ENCODE measurements around the gene GPR78. TPM values are rescaled to one million over a fixed set of nuclear protein-coding genes. Genes with fewer than 3 reads are reported as not detected.

Gene GPR78
- total and polyA plus RNA-seq, 7 donors = 0.04 to 0.28 TPM; not detected in 5

DNA sequence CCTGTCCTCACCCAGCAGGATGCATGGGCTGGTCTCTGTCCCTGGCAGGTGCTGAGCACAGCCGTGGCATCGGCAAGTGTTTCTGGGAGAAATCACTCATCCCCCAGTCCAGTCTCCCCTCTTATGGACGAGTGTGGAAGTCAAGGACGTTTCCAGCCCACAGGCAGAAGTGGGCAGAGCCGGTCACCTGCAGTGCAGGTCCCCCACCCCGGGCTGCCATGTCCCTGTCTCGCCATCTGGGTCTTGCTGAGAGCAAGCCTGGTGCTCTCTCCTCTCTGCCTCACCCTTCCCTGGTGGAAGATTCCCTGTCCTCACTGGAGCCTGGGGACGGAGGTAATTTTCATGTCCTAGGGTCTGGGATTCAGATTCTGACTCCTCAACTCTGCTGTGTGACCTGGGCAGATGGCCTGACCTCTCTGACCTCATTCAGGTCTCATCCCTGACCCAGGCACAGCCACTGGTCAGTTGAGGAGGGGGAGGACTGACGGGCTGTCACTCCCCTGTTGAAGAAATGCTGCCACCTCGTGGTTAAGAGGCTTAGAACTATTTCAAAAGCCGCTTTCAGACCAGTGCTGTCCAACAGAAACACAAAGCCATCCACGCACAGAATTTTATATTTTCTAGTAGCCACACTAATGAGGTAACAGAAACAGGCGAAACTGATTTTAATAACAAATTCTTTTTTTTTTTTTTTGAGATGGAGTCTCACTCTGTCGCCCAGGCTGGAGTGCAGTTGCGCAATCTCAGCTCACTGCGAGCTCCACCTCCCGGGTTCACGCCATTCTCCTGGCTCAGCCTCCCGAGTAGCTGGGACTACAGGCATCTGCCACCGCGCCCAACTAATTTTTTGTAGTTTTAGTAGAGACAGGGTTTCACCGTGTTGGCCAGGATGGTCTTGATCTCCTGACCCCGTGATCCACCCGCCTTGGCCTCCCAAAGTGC, 14.2 kb downstream of the GPR78 start:
- WGBS, 2 donors = 39 to 56% methylated on average over 24 of the region's 24 CpGs
- Histone ChIP-seq H3K27me3 (peaks cover 13 to 41% (median 32%) of the 10 kb centered on the region in 3 donors), H3K9me3 (no peaks in the 10 kb centered on the region), H3K4me1 (peaks cover 0 to 23% (median 22%) of the 10 kb centered on the region in 4 donors), H3K4me3 (no peak overlapping the region), H3K36me3 (no peaks in the 10 kb centered on the region), H3K27ac (no peak overlapping the region)
- DNase-seq = no peak
- TF ChIP-seq POLR2A (IDR thresholded peaks at IDR 0.05) = no peak
- no peak for TF ChIP-seq EP300 (IDR thresholded peaks at IDR 0.05)
- TF ChIP-seq POLR2AphosphoS5 (IDR thresholded peaks at IDR 0.05) = no peak
- TF ChIP-seq, protein P1, sequence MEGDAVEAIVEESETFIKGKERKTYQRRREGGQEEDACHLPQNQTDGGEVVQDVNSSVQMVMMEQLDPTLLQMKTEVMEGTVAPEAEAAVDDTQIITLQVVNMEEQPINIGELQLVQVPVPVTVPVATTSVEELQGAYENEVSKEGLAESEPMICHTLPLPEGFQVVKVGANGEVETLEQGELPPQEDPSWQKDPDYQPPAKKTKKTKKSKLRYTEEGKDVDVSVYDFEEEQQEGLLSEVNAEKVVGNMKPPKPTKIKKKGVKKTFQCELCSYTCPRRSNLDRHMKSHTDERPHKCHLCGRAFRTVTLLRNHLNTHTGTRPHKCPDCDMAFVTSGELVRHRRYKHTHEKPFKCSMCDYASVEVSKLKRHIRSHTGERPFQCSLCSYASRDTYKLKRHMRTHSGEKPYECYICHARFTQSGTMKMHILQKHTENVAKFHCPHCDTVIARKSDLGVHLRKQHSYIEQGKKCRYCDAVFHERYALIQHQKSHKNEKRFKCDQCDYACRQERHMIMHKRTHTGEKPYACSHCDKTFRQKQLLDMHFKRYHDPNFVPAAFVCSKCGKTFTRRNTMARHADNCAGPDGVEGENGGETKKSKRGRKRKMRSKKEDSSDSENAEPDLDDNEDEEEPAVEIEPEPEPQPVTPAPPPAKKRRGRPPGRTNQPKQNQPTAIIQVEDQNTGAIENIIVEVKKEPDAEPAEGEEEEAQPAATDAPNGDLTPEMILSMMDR (IDR thresholded peaks at IDR 0.05) = peak; percentile 44 to 61 (median 58)
- intact Hi-C loops (cut with DNase I) = loop anchor here (1.0 to 5.0 kb wide), 2 partner anchors 125 to 352 kb away; no protein-coding TSS in a partner anchor

DNA sequence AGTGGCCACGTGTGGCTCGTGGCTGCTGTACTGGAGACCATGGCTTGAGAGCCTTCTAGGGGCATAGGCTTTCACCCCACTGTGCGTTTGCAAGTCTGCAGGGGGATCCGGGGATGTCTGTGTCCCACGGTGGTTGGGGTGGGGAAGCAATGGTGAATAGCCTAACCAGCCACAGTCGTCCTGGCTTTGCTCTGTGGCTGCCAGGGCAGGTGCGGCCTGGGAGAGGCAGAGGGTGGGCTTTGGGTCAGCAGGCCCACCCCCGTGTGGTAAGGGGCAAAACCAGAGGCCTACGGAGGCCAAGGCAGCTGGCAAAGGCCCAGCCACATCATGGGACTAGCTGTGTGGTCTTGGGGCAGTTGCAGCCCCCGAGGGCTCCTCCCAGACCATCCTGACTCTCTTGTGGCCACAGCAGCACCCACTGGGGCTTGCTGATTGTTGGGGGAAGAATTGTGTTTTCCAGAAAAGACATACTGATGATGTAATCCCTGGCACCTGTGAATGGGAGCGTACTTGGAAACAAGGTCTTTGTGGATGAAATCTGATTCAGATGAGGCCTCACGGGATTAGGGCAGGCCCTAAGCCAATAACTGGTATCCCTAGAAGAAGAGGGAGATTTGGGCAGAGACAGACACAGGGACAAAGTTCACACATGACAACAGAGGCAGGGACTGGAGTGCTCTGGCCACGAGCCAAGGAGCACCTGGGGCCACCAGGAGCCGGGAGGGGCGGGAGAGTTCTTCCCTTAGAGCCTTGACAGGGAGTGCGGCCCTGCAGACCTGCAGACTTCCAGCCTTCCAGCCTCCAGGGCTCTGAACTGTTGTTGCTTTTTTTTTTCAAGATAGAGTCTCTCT, 15.3 kb downstream of the GPR78 start:
- DNase-seq = no peak
- H3K27me3 ChIP-seq = peaks cover 13 to 39% (median 32%) of the 10 kb centered on the region in 3 donors
- H3K27ac ChIP-seq = no peak overlapping the region
- H3K9me3 ChIP-seq = no peaks in the 10 kb centered on the region
- 40 to 65% methylated on average over 16 of the region's 16 CpGs for WGBS, 2 donors
- TF ChIP-seq, protein P1 (IDR thresholded peaks at IDR 0.05) = no peak
- no peak for TF ChIP-seq EP300 (IDR thresholded peaks at IDR 0.05)
- no peak for TF ChIP-seq POLR2A (IDR thresholded peaks at IDR 0.05)
- TF ChIP-seq POLR2AphosphoS5 (IDR thresholded peaks at IDR 0.05) = no peak
- H3K4me1 ChIP-seq = peaks cover 0 to 23% (median 22%) of the 10 kb centered on the region in 4 donors
- H3K4me3 ChIP-seq = no peak overlapping the region
- intact Hi-C loops (cut with DNase I) = no loop called here
- no peaks in the 10 kb centered on the region for H3K36me3 ChIP-seq

DNA sequence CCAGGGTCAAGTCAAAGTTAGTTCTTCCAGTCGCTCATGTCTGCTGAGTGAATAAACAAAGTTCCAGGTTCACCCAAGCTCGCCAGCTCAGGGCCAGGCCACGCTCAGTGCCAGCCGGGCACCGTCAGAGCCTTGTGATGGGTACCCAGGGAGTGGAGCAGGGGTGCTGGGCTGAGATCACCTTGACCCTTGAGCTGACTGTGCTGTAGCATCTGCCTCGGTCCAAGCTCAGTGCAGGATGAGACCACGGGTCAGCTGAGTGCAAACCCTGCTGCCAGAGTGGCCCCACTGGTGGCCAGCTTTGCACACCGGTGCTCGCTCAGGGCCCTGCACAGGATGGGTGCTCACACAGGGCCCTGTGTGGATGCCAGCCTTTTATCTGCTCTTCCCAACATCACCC, 16.7 kb downstream of the GPR78 start:
- Histone ChIP-seq H3K4me1 (peaks cover 0 to 23% (median 22%) of the 10 kb centered on the region in 4 donors), H3K36me3 (no peaks in the 10 kb centered on the region), H3K4me3 (no peak overlapping the region), H3K9me3 (no peaks in the 10 kb centered on the region), H3K27ac (no peak overlapping the region), H3K27me3 (peaks cover 13 to 25% (median 24%) of the 10 kb centered on the region in 3 donors)
- no peak for DNase-seq
- intact Hi-C loops (cut with DNase I) = no loop called here
- TF ChIP-seq EP300 (IDR thresholded peaks at IDR 0.05) (no peak), POLR2AphosphoS5 (IDR thresholded peaks at IDR 0.05) (no peak)
- TF ChIP-seq, protein P1 (IDR thresholded peaks at IDR 0.05) = no peak
- WGBS, 2 donors = 81 to 82% methylated on average over 9 of the region's 9 CpGs

DNA sequence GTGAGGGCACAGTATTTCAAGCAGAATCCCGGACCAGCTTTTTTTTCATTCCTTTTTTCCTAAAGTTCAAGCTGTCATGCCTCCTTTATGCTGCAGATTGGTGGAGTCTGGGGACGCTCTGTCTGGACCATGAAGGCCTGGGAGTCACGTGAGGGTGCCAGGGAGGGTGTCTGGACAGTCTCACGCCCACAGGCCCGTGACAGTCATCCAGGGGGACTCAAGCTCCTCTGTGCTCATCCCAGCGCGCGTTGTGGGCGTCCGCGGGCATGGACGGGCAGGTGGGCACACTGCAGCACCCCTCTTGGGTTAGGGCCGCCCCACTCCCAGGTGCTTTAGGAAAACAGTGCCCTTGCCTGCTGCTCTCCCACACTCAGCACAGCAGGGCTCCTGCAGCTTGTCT, 17.1 kb downstream of the GPR78 start:
- 86 to 91% methylated on average over 13 of the region's 13 CpGs for WGBS, 2 donors
- Histone ChIP-seq H3K36me3 (no peaks in the 10 kb centered on the region), H3K4me1 (peaks cover 0 to 22% (median 20%) of the 10 kb centered on the region in 4 donors), H3K9me3 (no peaks in the 10 kb centered on the region), H3K27me3 (peaks cover 10 to 21% (median 19%) of the 10 kb centered on the region in 3 donors), H3K4me3 (no peak overlapping the region), H3K27ac (no peak overlapping the region)
- DNase-seq = no peak
- intact Hi-C loops (cut with DNase I) = no loop called here
- no peak for TF ChIP-seq POLR2A (IDR thresholded peaks at IDR 0.05)
- TF ChIP-seq POLR2AphosphoS5 (IDR thresholded peaks at IDR 0.05) = peak in 3 of 4 donors; percentile 60 to 73 (median 64)

All from sigmoid colon (tissue), 7 donors.